ENCODE measurements around the gene UQCRC1.

UQCRC1 gene

DNA sequence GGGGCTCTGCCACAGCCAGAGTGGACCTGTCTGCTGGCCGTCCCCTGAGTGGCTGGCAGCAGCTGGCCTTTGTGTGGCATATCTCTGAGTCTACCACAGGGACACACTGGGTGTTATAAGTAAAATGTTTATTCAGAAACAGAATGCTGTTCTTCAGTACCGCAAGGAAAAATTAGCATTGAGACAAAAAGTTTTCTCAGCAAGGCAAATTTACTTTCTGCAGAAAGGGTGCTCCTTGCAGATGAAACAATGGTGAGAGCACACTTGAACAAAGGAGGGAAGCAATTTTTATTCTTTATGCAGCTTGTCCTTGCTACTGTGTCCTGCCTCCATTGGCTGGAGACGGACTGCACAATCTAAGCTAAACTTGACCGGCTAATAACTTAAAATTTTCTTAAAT is 8.1 kb upstream of the UQCRC1 start:
- DNase-seq (ENCODE audit: low read depth): no peak
- H3K4me3 ChIP-seq (ENCODE audit: control insufficient read depth, low read depth, low read length): no peak overlapping the region
- TF ChIP-seq, protein P1, sequence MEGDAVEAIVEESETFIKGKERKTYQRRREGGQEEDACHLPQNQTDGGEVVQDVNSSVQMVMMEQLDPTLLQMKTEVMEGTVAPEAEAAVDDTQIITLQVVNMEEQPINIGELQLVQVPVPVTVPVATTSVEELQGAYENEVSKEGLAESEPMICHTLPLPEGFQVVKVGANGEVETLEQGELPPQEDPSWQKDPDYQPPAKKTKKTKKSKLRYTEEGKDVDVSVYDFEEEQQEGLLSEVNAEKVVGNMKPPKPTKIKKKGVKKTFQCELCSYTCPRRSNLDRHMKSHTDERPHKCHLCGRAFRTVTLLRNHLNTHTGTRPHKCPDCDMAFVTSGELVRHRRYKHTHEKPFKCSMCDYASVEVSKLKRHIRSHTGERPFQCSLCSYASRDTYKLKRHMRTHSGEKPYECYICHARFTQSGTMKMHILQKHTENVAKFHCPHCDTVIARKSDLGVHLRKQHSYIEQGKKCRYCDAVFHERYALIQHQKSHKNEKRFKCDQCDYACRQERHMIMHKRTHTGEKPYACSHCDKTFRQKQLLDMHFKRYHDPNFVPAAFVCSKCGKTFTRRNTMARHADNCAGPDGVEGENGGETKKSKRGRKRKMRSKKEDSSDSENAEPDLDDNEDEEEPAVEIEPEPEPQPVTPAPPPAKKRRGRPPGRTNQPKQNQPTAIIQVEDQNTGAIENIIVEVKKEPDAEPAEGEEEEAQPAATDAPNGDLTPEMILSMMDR (conservative IDR thresholded peaks at IDR 0.05; ENCODE audit: control insufficient read depth, insufficient read depth, low read depth, low read length): no peak

DNA sequence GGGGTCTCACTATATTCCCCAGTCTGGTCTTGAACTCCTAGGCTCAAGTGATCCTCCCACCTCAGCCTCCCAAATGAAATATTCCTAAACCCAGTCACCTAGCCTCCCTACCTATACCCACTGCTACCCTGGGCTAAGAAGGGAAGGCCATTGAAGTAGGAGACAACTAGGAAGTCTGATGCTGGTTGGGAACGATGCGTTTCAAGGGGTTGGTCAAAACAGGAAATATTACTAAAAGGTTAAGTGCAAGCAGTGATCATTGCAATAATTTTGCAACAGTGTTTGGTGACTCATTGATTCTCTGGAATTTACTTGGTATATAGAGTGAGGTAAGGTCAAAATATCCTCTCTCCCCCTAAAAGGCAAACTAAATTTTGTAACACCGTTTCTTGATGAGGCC is 4.6 kb upstream of the UQCRC1 start:
- H3K4me3 ChIP-seq (ENCODE audit: control insufficient read depth, low read depth, low read length): no peak overlapping the region
- TF ChIP-seq, protein P1 (conservative IDR thresholded peaks at IDR 0.05; ENCODE audit: control insufficient read depth, insufficient read depth, low read depth, low read length): no peak
- peak; percentile 88 for DNase-seq (ENCODE audit: low read depth)

DNA sequence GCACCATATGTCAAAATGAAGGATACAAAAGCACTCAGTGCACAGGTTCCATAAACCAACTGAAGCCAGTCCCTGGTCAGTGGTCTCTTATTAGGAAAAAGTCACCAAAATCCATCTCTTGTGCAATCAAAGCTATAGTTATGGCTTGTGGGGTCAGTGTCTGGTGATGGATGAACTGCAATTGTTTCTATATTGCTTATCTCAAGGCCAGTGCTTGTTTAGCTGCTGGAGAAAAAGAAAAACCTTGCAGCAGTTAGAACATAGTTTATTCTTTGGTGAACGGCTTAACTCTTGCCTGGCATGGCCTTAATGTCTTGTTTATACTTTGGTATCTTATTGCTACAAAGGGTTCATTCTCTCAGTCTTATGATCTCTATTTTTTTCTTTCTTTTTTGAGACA is 2.9 kb upstream of the UQCRC1 start:
- DNase-seq (ENCODE audit: low read depth): no peak
- TF ChIP-seq, protein P1 (conservative IDR thresholded peaks at IDR 0.05; ENCODE audit: control insufficient read depth, insufficient read depth, low read depth, low read length): no peak
- H3K4me3 ChIP-seq (ENCODE audit: control insufficient read depth, low read depth, low read length): no peak overlapping the region

DNA sequence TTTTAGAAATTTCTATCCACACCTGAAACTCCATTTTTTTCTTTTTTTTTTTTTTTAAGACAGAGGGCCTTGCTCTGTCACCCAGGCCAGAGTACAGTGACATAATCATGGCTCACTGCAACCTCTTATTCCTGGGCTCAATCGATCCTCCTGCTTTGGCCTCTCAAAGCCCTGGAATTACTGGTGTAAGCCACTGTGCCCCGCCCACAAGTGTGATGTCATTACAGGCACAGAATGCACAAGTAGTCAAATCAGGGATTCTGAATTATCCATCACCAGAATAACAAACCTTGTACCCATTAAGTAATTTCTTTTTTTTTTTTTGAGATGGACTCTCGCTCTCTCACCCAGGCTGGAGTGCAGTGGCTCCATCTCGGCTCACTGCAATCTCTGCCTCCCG is 1.9 kb downstream of the UQCRC1 start:
- DNase-seq (ENCODE audit: low read depth): peak; percentile 33
- no peak overlapping the region for H3K4me3 ChIP-seq (ENCODE audit: control insufficient read depth, low read depth, low read length)
- TF ChIP-seq, protein P1 (conservative IDR thresholded peaks at IDR 0.05; ENCODE audit: control insufficient read depth, insufficient read depth, low read depth, low read length): no peak

DNA sequence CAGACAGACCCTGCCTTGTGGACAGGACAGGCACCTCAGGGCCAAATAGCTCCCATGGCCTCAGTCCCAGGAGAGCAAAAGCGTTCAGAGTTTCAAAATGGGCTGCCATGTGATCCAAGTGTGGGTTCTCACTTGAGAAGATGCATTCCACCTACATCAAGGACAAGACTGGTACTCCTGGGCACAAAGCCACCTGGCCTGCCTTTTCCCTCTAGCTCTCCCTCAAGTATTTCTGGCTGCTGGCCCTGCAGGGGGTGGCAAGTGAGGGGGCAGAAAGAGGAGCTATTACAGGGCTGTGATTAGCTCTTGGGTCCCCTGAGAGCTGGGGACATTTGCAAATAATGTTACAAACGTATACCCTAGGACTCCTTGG is 7.8 kb downstream of the UQCRC1 start:
- TF ChIP-seq, protein P1 (conservative IDR thresholded peaks at IDR 0.05; ENCODE audit: control insufficient read depth, insufficient read depth, low read depth, low read length): no peak
- no peak for DNase-seq (ENCODE audit: low read depth)
- no peak overlapping the region for H3K4me3 ChIP-seq (ENCODE audit: control insufficient read depth, low read depth, low read length)

DNA sequence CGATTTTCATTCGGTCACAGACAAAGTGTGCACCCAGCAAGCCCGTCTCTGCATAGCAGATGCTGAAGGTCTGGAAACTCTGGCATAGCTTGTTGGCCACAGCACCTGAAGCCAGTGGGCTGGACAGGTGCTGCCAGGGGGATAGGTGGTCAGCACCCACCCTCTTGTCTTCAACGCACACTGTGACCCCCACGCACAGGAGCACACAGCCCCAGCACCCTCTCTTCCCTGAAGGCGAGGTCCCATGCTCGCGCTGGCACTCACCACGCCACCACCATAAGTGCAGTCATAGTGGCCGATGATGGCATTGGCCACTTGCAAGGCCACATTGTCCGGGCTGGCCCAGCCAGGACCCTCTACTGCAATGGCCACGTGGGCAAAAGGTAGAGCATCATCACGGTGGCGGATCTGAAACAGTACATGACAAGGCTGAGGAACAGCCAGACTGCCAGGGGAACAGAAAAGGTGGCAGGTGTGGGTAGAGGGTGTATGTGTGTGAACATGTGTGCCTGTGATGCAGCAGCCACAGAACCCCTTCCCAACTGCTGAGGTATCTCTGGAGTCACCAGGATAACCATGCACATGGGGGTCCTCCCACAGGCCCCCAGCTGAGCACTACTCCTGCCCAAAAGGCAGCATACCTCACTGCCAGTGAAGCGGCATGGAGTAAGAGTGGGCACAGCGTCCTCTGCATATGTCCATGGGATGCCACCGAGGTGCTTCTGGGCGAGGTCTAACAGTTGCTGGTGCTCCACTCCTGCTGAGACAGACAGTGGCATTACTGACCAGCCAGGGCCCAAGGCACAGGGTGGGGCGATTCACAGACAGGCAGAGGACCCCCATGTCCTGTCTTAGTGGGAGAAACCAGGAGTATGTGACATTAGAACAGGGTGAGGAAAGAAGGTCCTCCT is 8.5 kb downstream of the UQCRC1 start:
- DNase-seq (ENCODE audit: low read depth): no peak
- TF ChIP-seq, protein P1 (conservative IDR thresholded peaks at IDR 0.05; ENCODE audit: control insufficient read depth, insufficient read depth, low read depth, low read length): no peak
- no peak overlapping the region for H3K4me3 ChIP-seq (ENCODE audit: control insufficient read depth, low read depth, low read length)

Measured in fibroblast of mammary gland (primary cell).